Endothelial cell of umbilical vein (primary cell): Measurements from ENCODE around the gene GDPD4. TPM values are rescaled to one million over a fixed set of nuclear protein-coding genes. Genes with fewer than 3 reads are reported as not detected.

Experiments
- BruUV-seq: library from RNA; stranded (reverse); fragments of 400-500 nt; replicated peaks from 2 replicates; lab custom pipeline; 2021; lab: Mats Ljungman, UMichigan
- CTCF ChIA-PET: fragments of 300-600, 350-600 bp; sonication (Branson Sonifier 250); formaldehyde crosslinking; loops from one replicate; lab custom pipeline; 2021; ENCODE audit warnings: antibody characterized with exemption, inconsistent platforms; lab: Charles Lee
- POLR2A ChIA-PET: fragments of 300-600, 350-600 bp; sonication (Branson Sonifier 250); formaldehyde crosslinking; loops from one replicate; lab custom pipeline; 2021; ENCODE audit warnings: antibody characterized with exemption, inconsistent platforms; lab: Charles Lee
- DNase-seq: peaks from one replicate; pipeline ENCODE4 v3.0.0-alpha.2; 2011; ENCODE audit warnings: low read depth, low spot score
- FAIRE-seq: peaks from 2 replicates; lab custom pipeline; 2011; peaks lifted over from hg19 to GRCh38; lab: Jason Lieb, UNC
- H2AFZ ChIP-seq: 2 replicates; pipeline ENCODE4 v1.6.0; 2012; ENCODE audit warnings: low read depth, low read length, control low read depth, inconsistent platforms
- H3K27ac ChIP-seq: 2 replicates; pipeline ENCODE4 v1.5.1; 2011; ENCODE audit warnings: low read depth, mild to moderate bottlenecking, control low read depth, low read length, moderate library complexity; ENCODE audit not compliant: insufficient read depth
- H3K27me3 ChIP-seq, 2 experiments: 2 replicates each; pipeline versions ENCODE4 v1.6.0 to v1.6.1; 2011; ENCODE audit warnings: low read length in 2 of 2, mixed read lengths in 1 of 2; ENCODE audit not compliant: control insufficient read depth in 2 of 2, insufficient read depth in 2 of 2
- H3K36me3 ChIP-seq, 2 experiments: 2 replicates in 1 of 2; 3 replicates in 1 of 2; pipeline ENCODE4 v1.5.1; 2011; ENCODE audit warnings: low read length in 2 of 2, mild to moderate bottlenecking in 1 of 2, moderate library complexity in 1 of 2; ENCODE audit not compliant: control insufficient read depth in 2 of 2, insufficient read depth in 2 of 2; ENCODE audit errors: extremely low read depth in 1 of 2
- H3K4me1 ChIP-seq: 3 replicates; pipeline ENCODE4 v1.5.1; 2011; ENCODE audit warnings: mild to moderate bottlenecking, low read length; ENCODE audit not compliant: control insufficient read depth, insufficient read depth; ENCODE audit errors: extremely low read depth
- H3K4me2 ChIP-seq: 2 replicates; pipeline ENCODE4 v1.6.1; 2011; ENCODE audit warnings: low read length, control low read depth, mixed read lengths; ENCODE audit not compliant: insufficient read depth
- H3K4me3 ChIP-seq, 3 experiments: fragments of 200-600 bp in 1 of 3; sonication (generic), shearing (Covaris generic) in 1 of 3; replicated peaks in 1 of 3; 2 replicates each; pipeline ENCODE4 v1.5.1; 2011 to 2016; ENCODE audit warnings: control low read depth in 3 of 3, low read length in 3 of 3, mild to moderate bottlenecking in 2 of 3, inconsistent platforms in 1 of 3, low read depth in 1 of 3, moderate library complexity in 1 of 3; ENCODE audit not compliant: insufficient read depth in 1 of 3
- H3K79me2 ChIP-seq: 2 replicates; pipeline ENCODE4 v1.6.0; 2012; ENCODE audit warnings: low read length, inconsistent platforms; ENCODE audit not compliant: control insufficient read depth, insufficient read depth
- H3K9ac ChIP-seq: replicated peaks from 2 replicates; pipeline ENCODE3; 2011; ENCODE audit warnings: low read length, control low read depth; ENCODE audit not compliant: insufficient read depth; ENCODE audit errors: extremely low read depth
- H3K9me1 ChIP-seq: replicated peaks from 3 replicates; pipeline ENCODE4 v1.6.0; 2011; ENCODE audit warnings: mild to moderate bottlenecking, low read length; ENCODE audit not compliant: control insufficient read depth, insufficient read depth; ENCODE audit errors: extremely low read depth
- H3K9me3 ChIP-seq: replicated peaks from 2 replicates; pipeline ENCODE4 v1.5.1; 2012; ENCODE audit warnings: low read length, inconsistent platforms; ENCODE audit not compliant: control insufficient read depth, insufficient read depth
- H4K20me1 ChIP-seq: replicated peaks from 2 replicates; pipeline ENCODE3; 2011; ENCODE audit warnings: mild to moderate bottlenecking, low read length; ENCODE audit not compliant: control insufficient read depth, insufficient read depth; ENCODE audit errors: extremely low read depth
- CTCF ChIP-seq, 2 donors: IDR thresholded peaks; 1 replicate in 1 of 2; 2 replicates in 1 of 2; pipeline ENCODE4 v1.5.1; 2011; ENCODE audit warnings: low read length in 2 of 2, mild to moderate bottlenecking in 2 of 2, moderate library complexity in 2 of 2, control low read depth in 1 of 2, inconsistent platforms in 1 of 2, low read depth in 1 of 2; ENCODE audit not compliant: insufficient read depth in 1 of 2; ENCODE audit errors: extremely low read depth in 1 of 2
- EZH2 ChIP-seq: IDR thresholded peaks from 2 replicates; pipeline ENCODE4 v1.6.1; 2012; ENCODE audit warnings: borderline replicate concordance, low read depth, mild to moderate bottlenecking, moderate library complexity, low read length, inconsistent platforms; ENCODE audit not compliant: severe bottlenecking
- MAX ChIP-seq: IDR thresholded peaks from 2 replicates; pipeline ENCODE4 v1.6.1; 2011; ENCODE audit not compliant: insufficient read depth, insufficient read length
- MYC ChIP-seq: IDR thresholded peaks from one replicate; pipeline ENCODE4 v1.6.1; 2011; ENCODE audit warnings: mild to moderate bottlenecking, low read depth, low read length
- dilution Hi-C: fragments of 300-500 bp; cut with MboI; formaldehyde crosslinking; loops from one replicate; pipeline ENCODE4 v1.15.0; 2019; ENCODE audit warnings: low sequenced_read_pairs; ENCODE audit not compliant: extremely low pct_ligation_motif_present
- intact Hi-C: fragments of 100-400 bp; cut with micrococcal nuclease; formaldehyde crosslinking; loops from one replicate; pipeline ENCODE4 v1.10.0; 2022
- polyA plus RNA-seq, 4 experiments: library from polyadenylated mRNA; depleted of rRNA in 3 of 4; stranded (reverse) in 3 of 4; unstranded in 1 of 4; fragments of >200 nt; gene quantifications; 2 replicates each; pipeline versions ENCODE4 v1.2.1 to v1.2.3, GENCODE V29; 2011 to 2012; ENCODE audit warnings: missing spikeins in 1 of 4
- total RNA-seq: library from RNA; stranded (reverse); gene quantifications from 2 replicates; pipeline ENCODE4 v1.2.3, GENCODE V29; 2021

The GDPD4 gene
- total and polyA plus RNA-seq, 2 donors (not counting 3 experiments of a cell fraction or from before 2014, with no cell fraction given): not detected

- no peaks in the 10 kb centered on the region for H4K20me1 ChIP-seq
- intact Hi-C loops (loop anchor here (1.0 kb wide), 3 partner anchors 61 to 268 kb away; no protein-coding TSS in a partner anchor), dilution Hi-C loops (no loop called here)
- FAIRE-seq (peak; percentile 83), DNase-seq (peak; percentile 75)
- ChIA-PET POLR2A (no interaction called here), CTCF (interaction anchor here (0.6 to 8.3 kb wide), 24 partner anchors 8 to 432 kb away, joined by 3 to 309 read pairs (median 4); partner anchors contain the start of gene MYO7A)
- TF ChIP-seq MYC: no peak
- no peak for TF ChIP-seq EZH2
- no peak for TF ChIP-seq MAX
- peak; percentile 81 to 94 for TF ChIP-seq CTCF (IDR thresholded peaks at IDR 0.05; ENCODE audit: extremely low read depth in 1 of 2, insufficient read depth in 1 of 2, low read depth in 1 of 2, low read length in 2 of 2)
- no peaks in the 10 kb centered on the region for H3K79me2 ChIP-seq
- BruUV-seq: no TSS peak
- H3K36me3 ChIP-seq: no peaks in the 10 kb centered on the region
- H3K4me1 ChIP-seq: no peaks in the 10 kb centered on the region
- no peak overlapping the region for H3K4me3 ChIP-seq
- no peaks in the 10 kb centered on the region for H3K27me3 ChIP-seq
- no peak overlapping the region for H3K4me2 ChIP-seq
- H2AFZ ChIP-seq: no peak overlapping the region
- no peaks in the 10 kb centered on the region for H3K9me1 ChIP-seq
- no peak overlapping the region for H3K27ac ChIP-seq
- no peaks in the 10 kb centered on the region for H3K9me3 ChIP-seq
- H3K9ac ChIP-seq: no peak overlapping the region
Measured at GRCh38 chr11:77187776-77188632, 113.5 kb downstream of the GDPD4 start.
